SK-N-MC (cell line): ENCODE data around the gene RAP1GAP.

Source experiments
- EZH2 ChIP-seq: fragments of 200-600 bp; sonication (generic); IDR thresholded peaks from one replicate; pipeline ENCODE4 v1.6.1; 2017; ENCODE audit warnings: antibody characterized with exemption
- POLR2AphosphoS5 ChIP-seq: IDR thresholded peaks from 2 replicates; pipeline ENCODE4 v1.6.1; 2012; ENCODE audit warnings: mild to moderate bottlenecking, low read depth, low read length, borderline replicate concordance

DNA sequence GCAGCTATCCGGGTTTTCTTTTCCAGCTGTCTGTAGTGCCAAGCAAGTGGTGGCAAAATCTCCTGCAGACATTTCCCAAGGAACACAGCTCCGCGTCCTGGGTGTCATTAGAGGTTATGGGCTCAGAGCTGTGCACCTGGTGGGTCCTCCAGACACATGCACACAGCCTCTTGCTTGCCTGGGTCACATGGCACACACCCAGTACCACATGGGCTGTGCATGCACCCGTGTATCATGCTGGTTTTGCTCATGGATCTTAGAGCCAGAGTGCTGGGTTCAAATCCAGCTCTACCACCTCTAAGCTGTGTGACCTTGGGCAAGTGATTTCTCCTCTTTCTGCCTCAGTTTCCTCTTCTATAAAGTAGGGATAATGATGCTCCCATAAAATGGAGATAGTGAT, 98.3 kb downstream of the RAP1GAP start:
- TF ChIP-seq EZH2 (no peak), POLR2AphosphoS5 (no peak)
